Smooth muscle cell (in vitro differentiated cells): ENCODE measurements around the gene UBAC2. TPM values are rescaled to one million over a fixed set of nuclear protein-coding genes. Genes with fewer than 3 reads are reported as not detected.

Experiments used
- DNase-seq: peaks from one replicate; lab custom pipeline; 2025; ENCODE audit not compliant: unreplicated experiment; lab: John Stamatoyannopoulos, UW
- H2AFZ ChIP-seq: fragments of 200-600 bp; sonication (generic); 2 replicates; pipeline ENCODE4 v1.6.0; 2016; ENCODE audit warnings: antibody characterized with exemption, low read depth, mild to moderate bottlenecking
- H3F3A ChIP-seq: fragments of 200-600 bp; sonication (generic); 2 replicates; pipeline ENCODE4 v1.6.0; 2017; ENCODE audit warnings: antibody characterized with exemption, low read depth
- H3K27ac ChIP-seq: fragments of 200-600 bp; sonication (generic); 2 replicates; pipeline ENCODE4 v1.5.1; 2016; ENCODE audit warnings: low read depth, mild to moderate bottlenecking
- H3K27me3 ChIP-seq: fragments of 200-600 bp; sonication (generic); 2 replicates; pipeline ENCODE4 v1.6.1; 2016; ENCODE audit warnings: low read depth, mild to moderate bottlenecking
- H3K36me3 ChIP-seq: fragments of 200-600 bp; sonication (generic); 2 replicates; pipeline ENCODE4 v1.5.1; 2016; ENCODE audit warnings: low read depth
- H3K4me1 ChIP-seq: fragments of 200-600 bp; sonication (generic); 2 replicates; pipeline ENCODE4 v1.5.1; 2016; ENCODE audit warnings: low read depth
- H3K4me2 ChIP-seq: fragments of 200-600 bp; sonication (generic); 2 replicates; pipeline ENCODE4 v1.6.0; 2016; ENCODE audit warnings: mild to moderate bottlenecking
- H3K4me3 ChIP-seq: fragments of 200-600 bp; sonication (generic); 2 replicates; pipeline ENCODE4 v1.5.1; 2016; ENCODE audit warnings: mild to moderate bottlenecking
- H3K79me2 ChIP-seq: fragments of 200-600 bp; sonication (generic); 2 replicates; pipeline ENCODE4 v1.6.0; 2016; ENCODE audit warnings: low read depth, mild to moderate bottlenecking
- H3K9ac ChIP-seq: fragments of 200-600 bp; sonication (generic); 2 replicates; pipeline ENCODE4 v1.6.0; 2016; ENCODE audit warnings: low read depth
- H3K9me3 ChIP-seq: fragments of 200-600 bp; sonication (generic); replicated peaks from 2 replicates; pipeline ENCODE4 v1.5.1; 2016; ENCODE audit warnings: low read depth
- H4K20me1 ChIP-seq: fragments of 200-600 bp; sonication (generic); 2 replicates; pipeline ENCODE4 v1.6.0; 2016; ENCODE audit warnings: low read depth
- WGBS: methylation state at CpG from one replicate; pipeline ENCODE4 v1.1.7; 2016; ENCODE audit warnings: low lambda C conversion rate; 5-methylcytosine and 5-hydroxymethylcytosine counted together
- polyA plus RNA-seq: library from polyadenylated mRNA; unstranded; fragments of >200 nt; fragmentation: Nextera tagmentation; extraction: Ambion mirVana; gene quantifications from 2 replicates; pipeline ENCODE4 v1.2.1, GENCODE V29; 2016
- total RNA-seq: library from RNA; depleted of rRNA; stranded (reverse); fragments of >200 nt; gene quantifications from 2 replicates; pipeline ENCODE4 v1.2.3, GENCODE V29; 2014
- TF ChIP-seq, protein P1 (sequence below): fragments of 200-600 bp; sonication (generic); IDR thresholded peaks from 2 replicates; pipeline ENCODE4 v1.5.1; 2017; ENCODE audit warnings: borderline replicate concordance, mild to moderate bottlenecking, antibody characterized with exemption; ENCODE audit not compliant: insufficient read depth, poor library complexity, severe bottlenecking

Gene UBAC2
- total and polyA plus RNA-seq, 2 experiments from 2014 or later = 58.4 to 74.0 TPM

DNA sequence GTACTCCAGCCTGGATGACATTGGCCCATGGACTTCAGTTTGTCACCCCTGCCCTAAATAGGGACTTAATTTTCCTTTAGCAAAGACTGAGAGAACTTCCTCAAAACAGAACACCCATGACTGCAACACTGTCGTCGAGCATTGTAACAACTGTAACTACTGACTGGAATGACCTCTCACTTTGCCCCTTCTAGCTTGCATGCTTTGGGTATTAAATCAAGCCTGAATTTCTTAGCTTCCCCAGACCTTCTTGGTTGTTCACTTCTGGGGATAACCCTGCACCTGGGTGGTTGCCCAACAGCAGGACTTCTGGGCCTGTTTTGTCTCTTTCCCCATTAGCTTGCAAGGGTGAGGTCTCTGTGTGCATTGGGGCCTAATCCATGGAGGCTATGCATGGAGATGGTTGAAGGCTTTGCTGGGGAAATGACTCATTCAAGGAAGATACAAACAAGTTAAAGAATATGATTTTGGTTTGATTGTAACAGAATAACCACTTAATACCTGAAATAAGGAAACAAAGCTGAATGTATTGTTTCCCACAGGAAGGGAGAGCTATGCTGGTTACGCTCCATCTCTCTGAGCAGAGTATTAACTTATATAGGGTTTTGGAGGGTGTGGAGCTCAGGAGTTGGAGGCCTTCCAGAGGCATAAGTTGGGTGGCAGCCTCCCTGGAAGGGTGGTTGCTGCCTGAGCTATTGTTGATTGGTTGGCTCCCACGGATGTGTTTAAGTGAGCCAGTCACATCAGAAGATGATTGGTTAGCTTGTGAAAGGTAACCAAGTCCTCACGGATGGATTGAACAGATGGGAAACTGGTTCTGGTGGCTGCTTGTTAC is 34.7 kb upstream of the UBAC2 start:
- Histone ChIP-seq H3K27ac (no peak overlapping the region), H3K79me2 (no peaks in the 10 kb centered on the region), H3K4me2 (no peak overlapping the region), H3K36me3 (no peaks in the 10 kb centered on the region), H4K20me1 (no peaks in the 10 kb centered on the region), H3K9ac (no peak overlapping the region), H3K27me3 (no peaks in the 10 kb centered on the region), H3K4me1 (no peaks in the 10 kb centered on the region), H2AFZ (no peak overlapping the region), H3F3A (no peaks in the 10 kb centered on the region), H3K9me3 (no peaks in the 10 kb centered on the region), H3K4me3 (no peak overlapping the region)
- DNase-seq = no peak
- 94% methylated on average over 5 of the region's 5 CpGs for WGBS
- TF ChIP-seq, protein P1, sequence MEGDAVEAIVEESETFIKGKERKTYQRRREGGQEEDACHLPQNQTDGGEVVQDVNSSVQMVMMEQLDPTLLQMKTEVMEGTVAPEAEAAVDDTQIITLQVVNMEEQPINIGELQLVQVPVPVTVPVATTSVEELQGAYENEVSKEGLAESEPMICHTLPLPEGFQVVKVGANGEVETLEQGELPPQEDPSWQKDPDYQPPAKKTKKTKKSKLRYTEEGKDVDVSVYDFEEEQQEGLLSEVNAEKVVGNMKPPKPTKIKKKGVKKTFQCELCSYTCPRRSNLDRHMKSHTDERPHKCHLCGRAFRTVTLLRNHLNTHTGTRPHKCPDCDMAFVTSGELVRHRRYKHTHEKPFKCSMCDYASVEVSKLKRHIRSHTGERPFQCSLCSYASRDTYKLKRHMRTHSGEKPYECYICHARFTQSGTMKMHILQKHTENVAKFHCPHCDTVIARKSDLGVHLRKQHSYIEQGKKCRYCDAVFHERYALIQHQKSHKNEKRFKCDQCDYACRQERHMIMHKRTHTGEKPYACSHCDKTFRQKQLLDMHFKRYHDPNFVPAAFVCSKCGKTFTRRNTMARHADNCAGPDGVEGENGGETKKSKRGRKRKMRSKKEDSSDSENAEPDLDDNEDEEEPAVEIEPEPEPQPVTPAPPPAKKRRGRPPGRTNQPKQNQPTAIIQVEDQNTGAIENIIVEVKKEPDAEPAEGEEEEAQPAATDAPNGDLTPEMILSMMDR = no peak

DNA sequence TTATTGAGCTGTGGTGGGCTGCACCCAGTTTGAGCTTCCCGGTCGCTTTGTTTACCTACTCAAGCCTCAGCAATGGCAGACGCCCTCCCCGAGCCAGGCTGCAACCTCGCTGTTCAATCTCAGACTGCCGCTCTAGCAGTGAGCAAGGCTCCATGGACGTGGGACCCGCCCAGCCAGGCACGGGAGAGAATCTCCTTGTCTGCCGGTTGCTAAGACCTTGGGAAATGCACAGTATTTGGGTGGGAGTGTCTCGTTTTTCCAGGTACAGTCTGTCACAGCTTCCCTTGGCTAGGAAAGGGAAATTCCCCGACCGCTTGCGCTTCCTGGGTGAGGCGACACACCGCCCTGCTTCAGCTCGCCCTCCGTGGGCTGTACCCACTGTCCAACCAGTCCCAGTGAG is 27.7 kb upstream of the UBAC2 start:
- Histone ChIP-seq H3K9ac (no peak overlapping the region), H3K79me2 (no peaks in the 10 kb centered on the region), H3K36me3 (no peaks in the 10 kb centered on the region), H3K4me3 (no peak overlapping the region), H4K20me1 (no peaks in the 10 kb centered on the region), H3K4me2 (no peak overlapping the region), H2AFZ (no peak overlapping the region), H3K4me1 (no peaks in the 10 kb centered on the region), H3K27ac (no peak overlapping the region), H3K27me3 (no peaks in the 10 kb centered on the region), H3F3A (no peaks in the 10 kb centered on the region), H3K9me3 (no peaks in the 10 kb centered on the region)
- no peak for DNase-seq
- TF ChIP-seq, protein P1 = no peak
- WGBS = 84% methylated on average over 18 of the region's 18 CpGs

DNA sequence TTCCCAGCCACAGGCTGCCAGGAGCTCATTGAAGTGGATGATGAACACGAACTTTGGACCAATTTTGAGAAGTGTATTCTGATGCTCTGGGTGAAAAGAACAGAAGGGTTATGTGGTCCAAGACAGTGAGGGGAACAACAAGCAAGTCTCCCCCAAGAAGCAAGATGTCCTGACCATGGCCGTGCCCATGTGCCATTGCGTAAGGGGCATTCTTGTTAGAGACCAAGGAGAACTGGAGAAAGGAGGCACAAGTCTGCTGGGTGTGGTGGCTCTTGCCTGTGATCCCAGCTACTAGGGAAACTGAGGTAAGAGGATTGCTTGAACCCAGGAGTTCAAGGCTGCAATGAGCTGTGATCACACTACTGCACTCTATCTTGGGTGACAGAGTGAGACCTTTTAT is 27.0 kb upstream of the UBAC2 start:
- no peaks in the 10 kb centered on the region for H3K79me2 ChIP-seq
- H2AFZ ChIP-seq = no peak overlapping the region
- no peaks in the 10 kb centered on the region for H3K9me3 ChIP-seq
- no peak for DNase-seq
- no peaks in the 10 kb centered on the region for H3K36me3 ChIP-seq
- H3K9ac ChIP-seq = no peak overlapping the region
- no peak overlapping the region for H3K27ac ChIP-seq
- H3K4me3 ChIP-seq = no peak overlapping the region
- WGBS = 59% methylated on average over 3 of the region's 3 CpGs
- H3K27me3 ChIP-seq = no peaks in the 10 kb centered on the region
- TF ChIP-seq, protein P1 = no peak
- H3K4me1 ChIP-seq = no peaks in the 10 kb centered on the region
- no peaks in the 10 kb centered on the region for H3F3A ChIP-seq
- H3K4me2 ChIP-seq = no peak overlapping the region
- no peaks in the 10 kb centered on the region for H4K20me1 ChIP-seq
